Heart right ventricle (tissue), 16 donors: ENCODE data around the gene ST6GALNAC4. TPM values are rescaled to one million over a fixed set of nuclear protein-coding genes. Genes with fewer than 3 reads are reported as not detected.

Source experiments
- ATAC-seq, 8 donors: fragments of 200-7000 bp; cut with Tn5 transposase; one replicate each; pipeline ENCODE4 v1.9.1; 2020; ENCODE audit warnings: mild to moderate bottlenecking in 8 of 8, moderate library complexity in 8 of 8, moderate number of reproducible peaks in 1 of 8
- DNase-seq, 2 donors: peaks; one replicate each; pipeline ENCODE4 v3.0.0-alpha.2; 2020
- H3K27ac ChIP-seq, 10 donors: fragments of 200-600 bp; sonication (generic) in 2 of 10; one replicate each; pipeline versions ENCODE4 v1.5.0 to v1.8.0; 2020 to 2022; ENCODE audit warnings: mild to moderate bottlenecking in 3 of 10
- H3K27me3 ChIP-seq, 7 donors: fragments of 200-600 bp; one replicate each; pipeline ENCODE4 v1.8.0; 2021 to 2022; ENCODE audit warnings: mild to moderate bottlenecking in 2 of 7
- H3K36me3 ChIP-seq, 9 donors: fragments of 200-600 bp; sonication (generic) in 1 of 9; one replicate each; pipeline versions ENCODE4 v1.5.0 to v1.8.0; 2020 to 2022; ENCODE audit warnings: mild to moderate bottlenecking in 2 of 9
- H3K4me1 ChIP-seq, 9 donors: fragments of 200-600 bp; sonication (generic) in 1 of 9; one replicate each; pipeline versions ENCODE4 v1.5.0 to v1.8.0; 2020 to 2022; ENCODE audit warnings: mild to moderate bottlenecking in 4 of 9
- H3K4me3 ChIP-seq, 10 donors: fragments of 200-600 bp; sonication (generic) in 2 of 10; one replicate each; pipeline versions ENCODE4 v1.5.0 to v1.8.0; 2020 to 2022; ENCODE audit warnings: mild to moderate bottlenecking in 7 of 10, moderate library complexity in 2 of 10
- H3K9me3 ChIP-seq, 11 donors: fragments of 200-600 bp in 10 of 11; sonication (generic) in 2 of 11; one replicate each; pipeline versions ENCODE4 v1.5.0 to v1.8.0; 2013 to 2022; ENCODE audit warnings: mild to moderate bottlenecking in 2 of 11, control low read depth in 1 of 11, moderate library complexity in 1 of 11
- WGBS, 2 donors: extraction: QIAGEN DNeasy Blood & Tissue Kit; methylation state at CpG; one replicate each; pipeline ENCODE4 v1.1.7; 2013; ENCODE audit warnings: inconsistent platforms in 1 of 2; 5-methylcytosine and 5-hydroxymethylcytosine counted together
- intact Hi-C, 10 donors: fragments of 100-400 bp; cut with DNase I; formaldehyde crosslinking; loops; one replicate each; pipeline versions ENCODE4 v1.11.1 to v1.14.2; 2022
- polyA plus RNA-seq, 2 donors: library from polyadenylated mRNA; stranded (reverse); fragments of 200-250 nt; gene quantifications; one replicate each; pipeline ENCODE4 v1.2.3, GENCODE V29; 2013
- total RNA-seq, 10 donors: library from RNA; stranded (reverse); fragmentation: NEBNext Ultra II Directional in 3 of 10; extraction: Animal tissue kit (Norgen Biotek cat#: 25700) in 3 of 10; gene quantifications; one replicate each; pipeline versions ENCODE4 v1.2.1 to v1.2.4, GENCODE V29; 2021 to 2023
- TF ChIP-seq, protein P1 (sequence below), 9 donors: fragments of 200-600 bp; sonication (generic) in 2 of 9; IDR thresholded peaks; one replicate each; pipeline versions ENCODE4 v1.5.0 to v1.8.0; 2021 to 2022; ENCODE audit warnings: antibody characterized with exemption in 9 of 9, mild to moderate bottlenecking in 5 of 9, moderate library complexity in 1 of 9
- donor health status: Arrhythmogenic right ventricular cardiomyopathy.
- donor health status: ischemic (EF 13 %, LVEDD 7.1; RV severe dilation, severe dysfunction).
- donor health status: healthy with polysubstance abuse.
- donor health status: DM: no; HTN: yes; CAD: no.
- donor health status: DM: no; HTN: no; CAD: no.
- donor health status: ischemic (EF 25% LVEDD 6.9; RV normal size, moderate dysfunction).
- donor health status: ischemic (EF 25% LVEDD 5.7; RV mildly dilated, moderate dysfunction).
- donor health status: healthy.
- donor health status: DM: yes; HTN: yes; CAD: no.
- donor health status: Ischemic cardiomyopathy.
- donor health status: ischemic (EF 35%, LVEDD 5.7; RV mildly dilated, moderate dysfunction).
- donor health status: nonischemic (EF 11% LVEDD 7.7; RV severe dilation, severe dysfunction).
- donor health status: DM: yes; HTN: yes; CAD: no.
- donor health status: PGD.
- donor health status: ischemic (EF 29% LVEDD 5.4; RV normal size, mild dysfunction).
- donor health status: nonischemic (EF 23%, LVEDD 6.1; RV moderate dilation, normal function).

ST6GALNAC4 gene
- total and polyA plus RNA-seq, 12 donors, result 10.8 to 52.9 (median 33.9) TPM

DNA sequence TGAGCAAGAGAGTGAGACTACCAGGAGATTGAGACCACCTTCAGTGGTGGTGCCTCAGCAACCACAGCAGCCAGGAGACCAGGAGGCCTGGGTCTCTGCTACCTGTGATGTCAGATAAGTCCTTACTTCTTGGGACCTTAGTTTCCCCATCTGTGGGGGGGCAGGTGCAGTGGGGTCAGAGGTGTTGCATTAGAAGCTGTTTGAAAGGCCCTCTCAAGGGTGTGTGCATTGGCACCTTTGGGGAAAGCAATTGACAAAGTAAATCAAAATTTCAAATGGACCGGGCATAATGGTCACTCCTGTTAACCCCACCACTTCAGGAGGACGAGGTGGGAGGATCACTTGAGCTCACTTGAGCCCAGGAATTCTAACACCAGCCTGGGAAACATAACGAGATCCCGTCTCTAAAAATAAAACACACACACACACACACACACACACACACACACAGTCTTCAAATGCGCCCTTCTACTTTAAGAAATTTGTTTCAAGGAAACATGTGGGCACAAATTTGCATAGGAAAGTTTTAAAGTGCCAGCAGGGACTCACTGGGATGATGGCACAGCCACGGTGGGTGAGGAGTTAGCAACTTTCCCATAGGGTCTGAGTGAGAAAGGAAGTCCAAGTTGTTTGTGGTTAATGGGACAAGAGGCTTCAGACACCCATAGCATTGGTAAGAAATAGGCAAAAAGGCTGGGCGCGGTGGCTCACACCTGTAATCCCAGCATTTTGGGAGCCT, 38.0 kb downstream of the ST6GALNAC4 start:
- no peak for DNase-seq
- Histone ChIP-seq H3K4me1 (peaks cover 11 to 63% (median 47%) of the 10 kb centered on the region in 9 donors), H3K27me3 (peaks cover 0 to 12% (median 0%) of the 10 kb centered on the region in 7 donors), H3K4me3 (peak overlapping the region in 1 of 10 donors; percentile 75), H3K36me3 (peaks cover 0 to 10% (median 0%) of the 10 kb centered on the region in 9 donors), H3K27ac (peak overlapping the region in 1 of 10 donors; percentile 88), H3K9me3 (no peaks in the 10 kb centered on the region)
- intact Hi-C loops, result loop anchor here in 4 of 10 donors (2.0 to 10.0 kb wide), 4 partner anchors 16 to 144 kb away; partner anchors contain the start of genes ST6GALNAC4 (in 1 of the 4) and TOR2A (in 1 of the 4)
- no peak for ATAC-seq
- TF ChIP-seq, protein P1, sequence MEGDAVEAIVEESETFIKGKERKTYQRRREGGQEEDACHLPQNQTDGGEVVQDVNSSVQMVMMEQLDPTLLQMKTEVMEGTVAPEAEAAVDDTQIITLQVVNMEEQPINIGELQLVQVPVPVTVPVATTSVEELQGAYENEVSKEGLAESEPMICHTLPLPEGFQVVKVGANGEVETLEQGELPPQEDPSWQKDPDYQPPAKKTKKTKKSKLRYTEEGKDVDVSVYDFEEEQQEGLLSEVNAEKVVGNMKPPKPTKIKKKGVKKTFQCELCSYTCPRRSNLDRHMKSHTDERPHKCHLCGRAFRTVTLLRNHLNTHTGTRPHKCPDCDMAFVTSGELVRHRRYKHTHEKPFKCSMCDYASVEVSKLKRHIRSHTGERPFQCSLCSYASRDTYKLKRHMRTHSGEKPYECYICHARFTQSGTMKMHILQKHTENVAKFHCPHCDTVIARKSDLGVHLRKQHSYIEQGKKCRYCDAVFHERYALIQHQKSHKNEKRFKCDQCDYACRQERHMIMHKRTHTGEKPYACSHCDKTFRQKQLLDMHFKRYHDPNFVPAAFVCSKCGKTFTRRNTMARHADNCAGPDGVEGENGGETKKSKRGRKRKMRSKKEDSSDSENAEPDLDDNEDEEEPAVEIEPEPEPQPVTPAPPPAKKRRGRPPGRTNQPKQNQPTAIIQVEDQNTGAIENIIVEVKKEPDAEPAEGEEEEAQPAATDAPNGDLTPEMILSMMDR (IDR thresholded peaks at IDR 0.05), result no peak
- WGBS, 2 donors, result 62 to 63% methylated on average over 8 of the region's 8 CpGs

DNA sequence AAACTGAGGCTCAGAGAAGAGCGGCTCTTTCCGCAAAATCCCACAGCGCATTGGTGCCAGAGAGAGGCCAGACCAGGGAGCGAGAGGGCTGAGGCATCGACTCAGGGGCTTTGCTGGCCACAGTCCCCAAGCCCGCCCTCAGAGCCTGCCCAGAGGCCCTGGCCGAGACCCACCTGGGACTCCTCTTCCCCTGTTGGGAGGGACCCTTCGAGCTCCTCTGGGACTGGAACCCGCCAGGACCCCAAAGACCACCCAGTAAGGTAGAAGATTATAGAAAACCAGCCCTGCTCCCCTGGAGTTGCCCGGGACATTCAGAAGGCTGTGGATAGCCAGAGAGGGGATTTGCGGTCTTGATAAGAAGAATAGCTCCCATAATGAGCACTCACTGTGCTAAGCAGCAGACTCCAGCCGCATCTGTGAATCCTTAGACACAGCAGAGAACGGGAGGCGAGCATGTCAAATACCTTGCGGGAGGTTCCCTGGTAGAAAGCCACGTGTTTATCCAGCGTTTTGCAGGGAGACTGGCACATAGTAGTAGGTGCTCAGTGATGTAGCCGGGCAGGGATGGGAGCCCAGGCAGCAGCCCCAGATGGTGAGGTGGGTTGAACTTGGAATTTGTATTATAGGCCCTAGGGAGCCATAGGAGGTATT, 38.7 kb downstream of the ST6GALNAC4 start:
- Histone ChIP-seq H3K9me3 (no peaks in the 10 kb centered on the region), H3K27me3 (peaks cover 0 to 12% (median 0%) of the 10 kb centered on the region in 7 donors), H3K4me3 (peak overlapping the region in 9 of 10 donors; percentile 54 to 81 (median 69)), H3K36me3 (peaks cover 0 to 6% (median 0%) of the 10 kb centered on the region in 9 donors), H3K27ac (peak overlapping the region in 9 of 10 donors; percentile 82 to 93 (median 89)), H3K4me1 (peaks cover 16 to 66% (median 54%) of the 10 kb centered on the region in 9 donors)
- TF ChIP-seq, protein P1 (IDR thresholded peaks at IDR 0.05), result no peak
- intact Hi-C loops, result loop anchor here in 4 of 10 donors (2.0 to 10.0 kb wide), 4 partner anchors 17 to 143 kb away; partner anchors contain the start of genes ST6GALNAC4 (in 1 of the 4) and TOR2A (in 1 of the 4)
- ATAC-seq, result peak in 1 of 8 donors; percentile 0
- DNase-seq, result no peak
- 34 to 35% methylated on average over 18 of the region's 18 CpGs for WGBS, 2 donors

DNA sequence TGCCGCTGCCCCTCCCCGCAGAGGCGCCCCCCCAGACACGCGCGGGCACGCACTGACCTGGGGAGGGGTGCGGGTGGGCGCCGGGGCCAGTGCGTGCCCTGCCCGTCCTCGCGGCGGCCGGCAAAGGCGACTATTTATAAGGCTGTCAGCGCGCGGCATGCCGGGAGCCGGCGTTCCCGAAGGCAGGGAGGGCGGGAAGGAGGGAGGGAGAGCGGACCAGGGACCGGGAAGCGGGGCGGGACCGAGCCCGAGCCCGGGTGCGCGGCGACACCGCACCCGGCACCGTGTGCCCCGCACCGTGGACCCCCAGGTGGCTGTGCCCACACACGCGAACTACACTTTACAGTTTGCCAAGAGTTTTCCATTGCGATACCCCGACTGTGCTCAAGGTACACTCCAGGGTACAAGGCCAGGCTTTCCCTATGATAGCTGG, 39.3 kb downstream of the ST6GALNAC4 start, which contains the start of gene AK1:
AK1 (minus strand) TSS at position 110 of the 433 bp plus-strand sequence. CDS start 3,058 bp downstream, outside the sequence.
- DNase-seq (peak; percentile 85 to 86), ATAC-seq (peak; percentile 70 to 86 (median 78))
- Histone ChIP-seq H3K4me3 (peak within 1 kb of the TSS; percentile 50 to 81 (median 69)), H3K27me3 (peaks cover 0 to 12% (median 0%) of the 10 kb centered on the region in 7 donors), H3K9me3 (no peaks in the 10 kb centered on the region), H3K27ac (peak within 1 kb of the TSS; percentile 61 to 93 (median 88)), H3K4me1 (peaks cover 18 to 66% (median 50%) of the 10 kb centered on the region in 9 donors), H3K36me3 (peaks cover 0 to 10% (median under 1%) of the 10 kb centered on the region in 9 donors)
- TF ChIP-seq, protein P1 (IDR thresholded peaks at IDR 0.05), result no peak
- 1 to 2% methylated on average over 29 to 44 of the region's 44 CpGs for WGBS, 2 donors
- intact Hi-C loops, result loop anchor here in 3 of 10 donors (5.0 to 10.0 kb wide), 3 partner anchors 40 to 143 kb away; partner anchors contain the start of genes ST6GALNAC4 (in 1 of the 3) and TOR2A (in 1 of the 3)
